UCSD-AML1 (cell line): ENCODE data around the gene VGF.

Experiments used
- DNase-seq: peaks from one replicate; lab custom pipeline; 2025; ENCODE audit not compliant: unreplicated experiment; lab: John Stamatoyannopoulos, UW

Gene VGF

DNA sequence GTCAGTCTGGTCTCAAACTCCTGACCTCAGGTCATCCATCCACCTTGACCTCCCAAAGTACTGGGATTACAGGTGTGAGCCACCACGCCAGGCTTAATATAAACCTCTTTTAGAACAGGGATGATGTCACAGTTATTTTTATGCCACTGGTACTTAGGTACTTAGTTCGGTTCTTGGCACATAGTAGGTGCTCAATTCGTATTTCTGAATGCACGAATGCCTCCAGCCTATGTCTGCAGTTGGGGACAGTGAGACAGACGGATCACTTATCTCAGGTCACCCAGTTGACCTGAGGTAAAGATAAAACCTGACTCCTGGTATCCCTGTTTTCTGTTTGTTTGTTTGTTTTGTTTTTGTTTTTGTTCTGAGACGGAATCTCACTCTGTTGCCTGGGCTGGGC lies 20.8 kb upstream of the VGF start:
- DNase-seq, result no peak

DNA sequence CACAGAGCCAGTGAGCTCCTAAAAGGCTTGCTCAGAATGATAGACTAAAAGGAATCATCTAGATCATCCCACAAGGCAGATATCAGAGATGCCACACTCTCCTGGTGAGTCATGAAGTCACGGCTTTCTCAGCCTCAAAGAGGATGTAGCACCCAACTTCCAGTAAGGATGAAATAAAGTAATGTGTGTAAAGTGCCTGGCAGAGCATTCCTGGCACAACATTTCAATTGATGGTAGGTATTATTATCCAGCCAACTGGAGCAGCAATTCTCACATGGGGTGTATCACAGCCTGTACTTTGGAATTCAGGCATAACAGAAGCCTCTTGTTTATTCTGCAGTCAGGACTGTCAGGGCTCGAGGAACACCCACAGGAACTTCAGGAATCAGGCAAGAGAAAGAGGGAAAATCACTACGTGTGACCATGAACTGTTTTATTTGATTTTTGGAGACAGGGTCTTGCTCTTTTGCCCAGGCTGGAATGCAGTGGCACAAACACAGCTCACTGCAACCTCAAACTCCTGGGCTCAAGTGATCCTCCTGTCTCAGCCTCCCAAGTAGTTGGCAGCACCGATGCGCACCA lies 20.0 kb upstream of the VGF start:
- no peak for DNase-seq

DNA sequence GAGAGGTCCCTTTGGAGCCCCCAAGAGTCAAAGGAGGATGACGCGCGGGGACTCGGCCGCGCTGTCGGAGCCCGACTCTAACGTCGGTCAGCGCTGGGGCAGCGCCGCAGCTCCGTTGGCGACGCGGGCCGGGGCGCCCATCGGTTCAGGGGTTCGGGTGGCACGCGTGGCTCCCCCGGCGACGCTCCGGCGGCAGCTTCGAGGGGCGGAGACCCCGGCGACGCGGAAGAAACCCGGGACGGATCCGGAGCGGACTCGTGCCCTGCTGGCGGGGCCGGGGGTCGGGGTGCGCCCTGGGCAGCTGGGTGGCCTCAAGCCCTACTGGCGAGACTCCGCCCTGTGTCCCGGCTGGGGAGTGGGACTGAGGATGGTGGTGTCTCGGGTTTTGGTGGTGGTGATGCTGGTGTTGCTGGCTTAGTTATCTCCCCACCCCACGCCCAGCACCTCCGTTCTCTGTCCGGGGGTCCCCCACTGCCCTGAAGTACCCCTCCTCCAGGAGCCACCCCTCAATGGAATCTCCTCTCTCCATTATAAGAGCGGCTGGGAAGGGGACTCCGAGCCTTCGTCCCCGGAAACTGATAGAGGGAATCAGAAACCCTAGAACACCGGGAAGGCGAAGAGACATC lies 14.9 kb upstream of the VGF start, which contains the start of gene NAT16:
TSS of gene NAT16 (minus strand) at position 164 of the 626 bp plus-strand sequence. CDS start 5,486 bp downstream, outside the sequence.
- no peak for DNase-seq

DNA sequence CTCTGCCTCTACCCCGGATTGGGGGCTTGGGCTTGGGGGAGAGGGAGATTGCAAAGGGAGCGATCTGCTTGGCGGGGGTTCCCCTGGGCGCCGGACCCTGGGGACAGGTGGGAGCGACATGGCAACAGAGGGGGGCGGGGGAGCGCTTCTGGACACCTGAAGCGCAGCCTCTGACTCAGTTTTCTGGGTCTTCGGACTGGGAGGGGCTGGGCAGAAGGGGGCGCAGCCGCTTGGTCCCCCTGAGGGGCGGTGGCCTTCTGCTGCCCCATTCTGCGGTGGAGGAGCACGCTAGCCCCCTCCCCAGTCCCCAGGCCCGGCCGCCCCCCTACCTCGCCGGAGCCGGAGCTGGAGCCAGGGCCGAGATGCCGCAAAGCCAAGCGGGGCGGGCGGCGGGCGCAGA lies 14.3 kb upstream of the VGF start:
- DNase-seq, result no peak

DNA sequence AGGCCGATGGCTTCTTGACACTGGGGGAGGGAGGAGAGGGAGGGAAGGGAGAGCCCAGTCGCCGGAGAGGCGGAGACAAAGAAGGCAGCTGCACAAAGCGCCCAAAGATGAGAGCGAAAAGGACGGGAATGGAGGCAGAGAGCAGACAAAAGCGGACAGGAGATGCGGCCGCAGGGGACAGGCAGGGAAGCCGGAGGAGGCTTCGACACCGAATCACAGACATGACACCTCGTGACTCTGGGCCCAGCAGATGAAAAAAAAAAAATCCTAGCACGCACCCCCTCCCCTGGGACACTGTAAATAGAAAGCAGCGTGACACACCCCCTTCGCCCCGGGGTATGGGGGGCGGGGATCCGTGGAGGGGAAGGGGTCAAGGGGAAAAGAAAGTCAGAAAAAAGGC lies 13.7 kb upstream of the VGF start:
- DNase-seq, result no peak

DNA sequence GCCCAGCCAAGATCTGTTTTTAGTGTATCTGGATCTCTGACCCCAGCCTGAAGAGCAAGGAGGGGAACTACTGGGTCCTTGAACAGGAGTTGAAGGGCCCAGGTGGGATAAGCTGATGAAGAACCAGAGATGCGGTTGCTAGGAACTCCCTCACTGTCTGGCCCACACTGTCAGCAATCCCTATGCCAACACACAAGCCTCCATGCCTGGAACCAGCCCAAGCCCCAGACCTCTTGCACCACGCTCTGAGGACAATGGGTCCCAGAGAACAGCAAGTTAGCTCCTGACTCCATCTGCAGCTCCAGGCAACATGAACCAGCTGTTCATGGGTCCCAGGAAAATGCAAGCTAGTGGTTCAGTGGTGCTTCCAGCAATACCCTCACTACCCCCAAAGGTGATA lies 12.3 kb upstream of the VGF start:
- DNase-seq, result no peak

DNA sequence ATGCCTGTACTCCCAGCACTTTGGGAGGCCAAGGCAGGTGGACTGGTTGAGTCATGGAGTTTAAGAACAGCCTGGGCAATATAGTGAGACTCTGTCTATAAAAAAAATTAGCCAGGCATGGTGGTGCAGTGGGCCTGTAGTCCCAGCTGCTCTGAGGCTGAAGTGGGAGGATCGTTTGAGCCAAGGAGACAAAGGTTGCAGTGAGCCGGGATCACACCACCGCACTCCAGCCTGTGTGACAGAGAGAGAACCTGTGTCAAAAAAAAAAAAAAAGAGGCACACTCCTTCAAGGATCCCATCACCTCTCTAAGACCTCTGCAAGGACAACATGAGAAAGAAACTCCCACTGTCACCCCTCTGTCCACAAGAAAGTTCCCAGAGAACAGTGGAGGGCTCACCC lies 10.3 kb upstream of the VGF start:
- DNase-seq, result no peak

DNA sequence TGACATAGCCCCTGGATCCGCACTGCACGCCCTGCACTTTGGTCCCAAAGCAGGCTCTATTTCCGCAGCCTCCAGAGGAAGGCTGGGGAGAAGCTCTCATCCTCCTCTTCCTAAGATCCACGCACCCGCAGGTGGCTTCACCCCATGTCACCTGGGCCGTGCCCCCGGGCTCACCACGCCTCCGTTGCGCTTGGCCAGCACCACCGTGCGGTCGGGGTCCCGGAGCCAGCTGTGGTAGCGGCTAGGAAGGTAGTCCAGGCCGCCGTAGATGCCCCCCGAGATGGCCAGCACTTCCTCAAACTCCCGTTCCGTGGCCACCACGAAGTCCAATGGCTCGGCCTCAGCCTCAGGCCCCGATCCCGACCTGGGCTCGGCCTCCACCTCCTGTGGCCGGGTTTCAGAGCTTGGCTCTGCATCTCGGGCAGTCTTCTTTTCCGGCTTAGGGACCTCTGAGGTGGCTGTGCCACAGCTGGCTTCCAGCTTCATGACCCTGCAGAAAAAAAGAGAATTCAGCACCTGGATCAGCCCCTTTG lies 9.0 kb upstream of the VGF start:
- DNase-seq, result no peak

DNA sequence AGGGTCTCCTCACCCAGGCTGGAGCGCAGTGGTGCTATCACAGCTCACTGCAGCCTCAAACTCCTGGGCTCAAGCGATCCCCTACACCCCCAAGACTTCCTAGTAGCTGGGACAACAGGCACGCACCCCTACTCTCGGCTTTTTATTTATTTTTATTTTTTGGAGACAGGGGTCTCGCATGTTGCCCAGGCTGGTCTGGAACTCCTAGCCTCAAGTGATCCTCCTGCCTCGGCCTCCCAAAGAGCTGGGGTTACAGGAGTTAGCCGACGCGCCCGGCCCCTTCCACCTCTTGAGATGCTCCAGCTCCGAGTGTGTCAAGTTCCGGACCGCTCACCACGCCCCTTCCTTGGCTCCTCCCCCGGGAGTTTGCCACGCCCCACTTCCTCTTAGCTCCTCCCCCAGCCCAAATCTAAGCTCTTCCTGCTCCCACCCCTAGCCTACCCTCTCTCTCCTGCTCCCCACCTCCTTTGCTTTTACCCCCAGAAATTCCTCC lies 8.4 kb upstream of the VGF start:
- DNase-seq, result peak; percentile 6

DNA sequence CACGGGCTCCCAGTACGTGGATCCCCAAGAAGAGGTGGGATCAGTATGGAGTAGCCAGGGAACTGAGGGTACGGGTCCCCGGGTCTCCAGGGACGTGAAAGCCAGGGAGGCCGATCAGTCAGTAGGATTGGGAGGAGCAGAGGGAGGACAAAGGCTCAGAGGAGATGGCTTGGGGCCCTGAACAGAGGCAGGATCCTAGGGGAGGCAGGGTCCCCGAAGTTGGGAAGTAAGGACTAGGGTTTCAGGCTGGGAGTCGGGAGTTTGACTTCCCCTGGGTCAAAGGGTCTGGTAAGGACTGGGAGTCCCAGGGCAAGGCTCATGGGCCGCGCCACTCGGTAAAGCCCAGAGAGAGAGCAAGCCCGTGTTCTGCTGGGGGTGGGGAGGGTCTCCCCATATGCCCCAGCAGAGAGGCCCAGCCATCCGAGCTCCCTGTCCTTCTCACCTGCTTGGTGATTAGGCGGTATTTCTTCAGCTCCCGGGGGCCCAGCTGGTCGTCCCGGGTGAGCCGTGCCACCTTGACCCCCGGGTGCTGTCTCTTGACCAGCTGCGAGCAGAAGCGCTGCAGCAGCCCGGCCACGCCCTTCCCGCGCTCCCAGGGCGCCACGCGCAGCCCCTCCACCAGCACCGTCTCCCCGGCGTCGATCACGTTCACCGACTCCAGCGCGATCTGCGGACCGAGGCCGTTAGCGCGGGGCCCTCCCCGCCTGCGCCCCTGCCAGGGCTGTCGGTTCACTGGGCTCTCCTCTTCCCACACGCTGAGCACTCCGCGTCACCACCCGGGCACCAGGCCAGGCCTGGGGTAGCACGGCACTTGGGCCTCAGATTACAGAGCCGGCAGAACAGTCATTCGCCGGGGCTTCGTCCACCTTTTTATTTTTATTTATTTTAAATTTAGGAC lies 7.7 kb upstream of the VGF start:
- no peak for DNase-seq

DNA sequence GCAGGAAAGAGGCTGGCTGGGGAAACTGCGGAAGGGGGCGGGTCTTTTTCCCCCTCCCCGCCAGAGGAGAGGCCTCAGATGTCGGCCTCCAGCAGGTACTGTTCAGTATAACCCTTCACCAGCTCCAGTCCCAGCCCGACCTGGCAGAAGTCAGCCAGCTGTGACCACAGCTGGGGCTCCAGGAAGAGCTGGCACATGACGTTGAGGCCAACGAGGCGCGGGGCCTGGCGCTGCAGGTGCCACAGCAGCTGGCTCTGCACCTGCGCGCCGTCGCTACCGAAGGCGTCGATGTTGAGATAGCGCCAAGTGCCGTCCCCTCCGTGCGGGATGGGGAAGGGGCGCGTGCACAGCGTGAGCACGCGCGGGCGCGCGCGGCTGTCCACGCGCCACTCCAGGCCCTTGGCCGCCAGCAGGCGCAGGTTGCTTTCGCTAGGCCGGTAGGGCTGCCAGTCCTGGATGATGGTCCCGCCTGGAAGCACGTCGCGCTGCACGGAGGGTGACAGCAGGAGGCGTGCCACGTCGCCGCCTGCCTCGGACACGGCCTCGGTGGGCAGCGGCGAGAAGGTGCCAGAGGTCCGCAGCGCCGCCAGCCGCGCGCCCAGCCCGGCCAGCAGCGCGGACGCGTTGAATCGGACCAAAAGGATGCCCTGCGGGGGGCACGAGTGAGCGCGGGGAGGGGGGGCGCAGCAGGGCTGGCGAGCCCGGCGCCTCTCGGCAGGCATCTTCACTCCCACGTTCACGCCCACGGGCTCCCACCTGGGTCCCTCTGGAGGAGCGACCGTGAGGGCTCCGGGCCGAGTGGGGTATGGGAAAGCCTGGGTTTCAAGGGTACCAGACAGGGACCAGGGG lies 6.9 kb upstream of the VGF start:
- DNase-seq, result no peak

DNA sequence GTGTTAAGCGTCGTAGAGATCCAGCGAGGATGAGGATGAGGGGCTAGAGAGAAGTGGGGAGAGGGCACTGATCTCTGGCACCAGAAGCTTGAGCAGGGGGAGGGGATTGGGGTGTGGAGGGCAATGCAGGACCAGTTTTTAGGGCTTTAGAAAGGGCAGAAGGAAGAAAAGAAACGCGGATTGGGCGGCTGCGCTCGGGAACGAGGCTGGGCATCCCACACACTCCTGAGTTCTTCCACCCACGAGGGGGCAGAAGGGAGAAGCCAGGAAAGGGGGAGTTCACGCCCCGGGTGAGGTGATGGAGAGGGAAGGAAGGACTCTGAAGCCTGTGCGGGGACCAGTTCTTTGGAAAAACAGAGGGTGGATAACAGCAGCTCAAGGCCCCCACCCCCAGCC lies 6.1 kb upstream of the VGF start:
- DNase-seq, result peak; percentile 14

DNA sequence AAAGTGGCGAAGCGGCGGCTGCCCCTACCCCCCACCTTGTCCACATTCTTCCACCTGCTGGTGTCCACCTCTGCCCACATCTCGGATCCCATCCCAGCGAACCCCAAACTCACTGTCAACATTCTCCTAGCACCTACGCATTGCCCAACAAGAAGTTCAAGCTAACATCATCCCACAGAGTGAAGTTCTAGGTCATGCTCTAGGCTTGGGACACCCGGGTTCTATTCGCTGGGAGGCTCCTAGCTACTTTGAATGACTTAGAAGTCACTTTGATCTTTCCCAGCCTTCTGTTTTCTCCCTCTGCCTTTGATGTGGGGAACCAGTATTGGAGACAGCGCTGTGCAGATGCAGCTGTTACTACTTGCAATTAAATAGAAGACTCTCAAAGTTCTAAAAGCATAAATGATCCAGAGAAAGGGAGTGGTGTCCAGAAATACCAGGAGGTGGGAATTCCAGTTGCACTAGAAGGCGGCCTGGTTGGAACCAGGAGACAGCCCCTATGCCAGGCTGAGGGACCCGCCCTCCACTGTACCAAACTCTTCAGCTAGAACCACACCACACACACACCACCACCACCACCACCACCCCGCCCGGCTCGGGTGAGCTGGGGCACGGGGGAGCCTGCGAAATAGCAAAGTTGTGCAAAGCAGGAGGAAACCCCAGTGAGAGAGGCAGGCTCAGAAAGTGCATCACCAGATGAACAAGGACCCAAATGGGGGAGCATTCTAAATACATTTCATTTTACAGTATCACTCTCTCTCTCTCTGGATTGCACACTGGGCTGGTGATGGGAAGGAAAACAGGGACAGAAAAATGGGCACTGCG lies 5.5 kb upstream of the VGF start:
- DNase-seq, result no peak

DNA sequence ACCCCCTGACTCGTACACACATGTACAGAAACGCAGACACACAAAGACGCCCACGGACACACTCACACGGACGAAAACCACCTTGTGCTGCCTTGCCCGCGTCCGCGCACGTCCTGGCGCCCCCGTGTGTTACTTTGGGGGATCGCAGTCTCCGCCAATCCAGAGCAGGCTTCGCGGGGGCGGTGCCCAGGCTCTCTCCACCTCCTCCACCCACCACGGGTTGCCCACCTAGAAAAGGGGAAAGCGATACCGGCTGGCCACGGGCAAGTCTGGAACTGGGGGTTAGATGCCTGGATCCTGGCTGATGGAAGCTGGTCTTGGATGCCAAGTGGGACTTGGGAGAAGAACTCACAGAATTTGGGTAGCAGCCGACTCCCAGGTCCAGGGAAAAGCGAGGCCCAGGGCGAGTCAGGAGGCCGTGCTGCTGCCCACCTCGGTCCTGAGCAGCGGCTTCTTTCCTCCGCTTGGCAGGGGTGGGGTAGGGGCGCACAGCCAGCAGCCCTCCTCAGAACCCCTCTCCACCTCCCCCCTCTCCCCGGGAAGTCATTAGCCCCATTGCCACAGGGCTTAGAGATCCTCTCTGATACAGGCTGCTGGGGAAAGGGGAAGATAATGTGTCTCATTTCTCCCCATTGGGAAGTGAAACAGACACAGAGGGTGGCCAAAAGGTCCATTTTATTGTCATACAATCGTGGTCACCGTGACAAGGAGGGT lies 4.6 kb upstream of the VGF start:
- DNase-seq, result peak; percentile 53

DNA sequence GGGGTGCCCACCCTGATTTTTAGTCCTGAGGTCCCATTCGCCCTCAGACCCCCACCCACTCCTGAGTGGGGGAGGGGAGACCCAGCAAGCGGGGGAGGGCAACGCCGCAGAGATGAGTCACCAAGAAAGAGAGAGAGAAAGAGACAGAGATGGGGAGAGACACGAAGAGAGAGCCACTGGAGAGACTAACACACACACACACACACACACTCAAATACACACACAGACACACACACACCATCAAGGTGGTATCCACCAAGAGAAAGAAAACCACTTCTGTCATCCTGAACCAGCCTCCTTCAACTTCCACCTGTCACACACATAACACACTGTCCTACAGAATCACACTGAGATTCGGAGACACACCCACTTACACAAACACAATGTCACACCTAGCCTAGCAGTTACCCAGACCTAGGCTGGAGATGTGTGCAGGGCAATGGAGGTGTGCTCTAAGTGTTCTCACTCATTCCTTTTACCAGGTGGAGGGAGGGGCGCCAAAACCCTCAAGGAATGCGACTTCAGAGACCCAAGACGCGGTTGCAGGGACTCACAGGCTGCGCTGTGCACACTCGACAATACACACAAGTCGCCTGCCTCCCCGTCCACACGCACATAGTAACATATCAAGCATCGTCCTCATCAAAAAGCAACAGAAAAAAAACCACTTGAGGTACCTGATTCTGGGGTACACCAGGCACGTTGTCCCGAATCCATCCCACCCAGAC lies 3.9 kb upstream of the VGF start:
- no peak for DNase-seq

DNA sequence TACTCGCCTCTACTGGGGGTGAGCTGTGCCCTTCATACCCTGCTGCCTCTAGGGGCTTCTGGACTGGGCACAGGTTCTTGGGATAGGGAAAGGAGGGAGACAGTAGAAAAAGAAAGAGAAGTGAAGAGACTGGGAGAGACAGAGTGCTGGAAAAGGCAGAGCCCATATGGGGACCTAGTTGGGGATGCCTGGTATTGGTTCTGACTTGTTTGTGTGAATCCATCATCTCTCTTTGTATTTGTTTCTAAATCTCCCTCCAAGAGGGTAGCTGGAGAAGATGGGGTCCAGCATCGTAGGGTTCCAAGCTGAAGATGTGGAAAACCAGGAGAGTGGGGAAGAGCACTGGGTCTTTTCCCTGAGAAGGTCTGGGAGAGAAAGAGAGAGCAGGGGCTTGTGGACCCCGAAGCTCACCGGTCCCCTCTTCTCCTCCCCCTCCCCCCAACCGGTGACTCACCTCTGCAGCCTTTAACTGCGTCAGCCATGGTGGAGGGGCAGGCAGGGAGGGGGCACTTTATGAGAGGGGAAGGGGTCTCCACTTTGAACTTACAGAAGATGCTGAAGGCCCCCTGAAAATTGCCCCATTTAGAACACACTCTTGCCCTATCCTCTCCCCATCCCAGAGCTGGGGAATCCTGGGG lies 3.2 kb upstream of the VGF start:
- DNase-seq, result no peak

DNA sequence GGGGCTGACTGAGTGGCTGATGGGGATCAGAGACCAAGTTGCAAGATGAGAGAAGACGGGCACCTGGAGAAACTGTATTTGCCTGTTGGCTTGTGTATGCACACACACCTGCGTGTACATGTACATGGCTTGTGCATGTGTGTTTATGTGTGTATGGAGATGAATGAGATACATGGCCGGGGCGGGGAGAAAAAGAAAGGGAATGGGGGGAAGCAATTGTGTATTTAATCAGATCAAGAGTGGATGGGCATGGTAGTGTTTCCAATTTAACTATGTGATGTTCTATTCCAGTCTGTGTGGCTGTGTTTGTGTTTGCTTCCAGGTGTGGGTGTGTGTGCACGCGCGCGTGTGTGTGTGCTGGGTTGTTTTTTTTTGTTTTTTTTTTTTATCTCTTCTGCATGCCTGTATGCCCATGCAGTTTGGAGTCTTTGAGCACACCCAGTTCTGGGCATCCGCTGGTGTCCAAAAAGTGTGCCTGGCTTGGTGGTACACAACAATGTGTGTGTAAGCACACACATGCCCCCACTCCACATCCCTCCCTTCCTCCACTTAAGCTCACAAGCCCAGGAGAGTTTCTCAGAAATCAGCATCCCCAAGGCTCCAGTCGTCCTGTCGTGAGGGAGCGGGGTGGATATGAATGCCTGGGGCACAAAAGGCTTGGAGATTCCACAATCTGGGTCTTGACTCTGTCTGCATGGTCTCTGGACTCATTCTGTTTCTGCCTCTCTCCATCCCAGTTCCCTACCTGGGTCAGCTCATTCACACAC lies 2.5 kb upstream of the VGF start:
- DNase-seq, result no peak
